Colon (tissue), 2 donors: ENCODE results near the gene ARFGAP1.

Experiments
- FAIRE-seq: peaks from 2 replicates; lab custom pipeline; 2012; peaks lifted over from hg19 to GRCh38; lab: Jason Lieb, UNC
- donor health status: control.
- donor health status: control.

The ARFGAP1 gene

GRCh38 chr20:63320616-63321147 is 48.1 kb downstream of the ARFGAP1 start:
- FAIRE-seq = no peak

- FAIRE-seq = no peak
These were observed 48.7 kb downstream of the ARFGAP1 start for GRCh38 chr20:63321148-63321831.

GRCh38 chr20:63322146-63322932 is 49.7 kb downstream of the ARFGAP1 start:
- no peak for FAIRE-seq

- no peak for FAIRE-seq
These were observed 50.3 kb downstream of the ARFGAP1 start for GRCh38 chr20:63322933-63323273.

- FAIRE-seq = no peak
These were observed 50.9 kb downstream of the ARFGAP1 start for GRCh38 chr20:63323357-63323981.

GRCh38 chr20:63325021-63325471 is 52.4 kb downstream of the ARFGAP1 start:
- FAIRE-seq = no peak

GRCh38 chr20:63325554-63326313 is 53.1 kb downstream of the ARFGAP1 start:
- FAIRE-seq = no peak

GRCh38 chr20:63326314-63327230 is 54.0 kb downstream of the ARFGAP1 start:
- FAIRE-seq = no peak

- FAIRE-seq = no peak
These were observed 54.7 kb downstream of the ARFGAP1 start for GRCh38 chr20:63327231-63327745.

GRCh38 chr20:63328026-63328700 is 55.5 kb downstream of the ARFGAP1 start:
- no peak for FAIRE-seq

- FAIRE-seq = no peak
These were observed 56.2 kb downstream of the ARFGAP1 start for GRCh38 chr20:63328718-63329275.

GRCh38 chr20:63329331-63330083 is 56.9 kb downstream of the ARFGAP1 start:
- no peak for FAIRE-seq

GRCh38 chr20:63330084-63330760 is 57.6 kb downstream of the ARFGAP1 start:
- no peak for FAIRE-seq

GRCh38 chr20:63330940-63331339 is 58.3 kb downstream of the ARFGAP1 start:
- FAIRE-seq = no peak

- no peak for FAIRE-seq
These were observed 59.3 kb downstream of the ARFGAP1 start for GRCh38 chr20:63331741-63332400.

GRCh38 chr20:63332488-63333240 is 60.1 kb downstream of the ARFGAP1 start:
- no peak for FAIRE-seq

GRCh38 chr20:63333241-63333836 is 60.7 kb downstream of the ARFGAP1 start:
- FAIRE-seq = no peak
